SK-N-SH treated with all-trans-retinoic acid at 6 μM for 48 hours (cell line): ENCODE measurements around the gene PTPRC.

Experiments
- ATAC-seq: fragments of 200-7000 bp; cut with Tn5 transposase; 3 replicates; pipeline ENCODE4 v1.9.1; 2020; ENCODE audit warnings: mild to moderate bottlenecking, moderate library complexity
- CSDC2 ChIP-seq: fragments of 250-450 bp; sonication (Bioruptor Pico); IDR thresholded peaks from 2 replicates; pipeline ENCODE4 v1.5.0; 2020; ENCODE audit warnings: mild to moderate bottlenecking, moderate library complexity
- ESRRG ChIP-seq: fragments of 250-450 bp; sonication (Bioruptor Pico); IDR thresholded peaks from 2 replicates; pipeline ENCODE4 v1.6.1; 2021; ENCODE audit warnings: mild to moderate bottlenecking
- GLIS3 ChIP-seq: fragments of 250-450 bp; sonication (Bioruptor Pico); IDR thresholded peaks from 2 replicates; pipeline ENCODE4 v1.5.0; 2020; ENCODE audit warnings: mild to moderate bottlenecking, moderate library complexity
- ISL1 ChIP-seq: fragments of 250-450 bp; sonication (Bioruptor Pico); IDR thresholded peaks from 2 replicates; pipeline ENCODE4 v2.1.2; 2022; ENCODE audit warnings: mild to moderate bottlenecking, moderate library complexity
- OSR1 ChIP-seq: fragments of 250-450 bp; sonication (Bioruptor Pico); IDR thresholded peaks from 2 replicates; pipeline ENCODE4 v1.8.0; 2022; ENCODE audit warnings: moderate library complexity, mild to moderate bottlenecking, inconsistent platforms
- PPARA ChIP-seq: fragments of 250-450 bp; sonication (Bioruptor Pico); IDR thresholded peaks from 2 replicates; pipeline ENCODE4 v1.5.0; 2020; ENCODE audit warnings: mild to moderate bottlenecking, borderline replicate concordance
- RARB ChIP-seq: fragments of 250-450 bp; sonication (Bioruptor Pico); IDR thresholded peaks from 2 replicates; pipeline ENCODE4 v1.8.0; 2021; ENCODE audit warnings: mild to moderate bottlenecking, moderate library complexity
- SNAI2 ChIP-seq: fragments of 250-450 bp; sonication (Bioruptor Pico); IDR thresholded peaks from 2 replicates; pipeline ENCODE4 v1.5.0; 2020; ENCODE audit warnings: mild to moderate bottlenecking, moderate library complexity
- TOX ChIP-seq: fragments of 250-450 bp; sonication (Bioruptor Pico); IDR thresholded peaks from 2 replicates; pipeline ENCODE4 v1.8.0; 2021; ENCODE audit warnings: mild to moderate bottlenecking, moderate library complexity, borderline replicate concordance
- ZC3H10 ChIP-seq: fragments of 250-450 bp; sonication (Bioruptor Pico); IDR thresholded peaks from 2 replicates; pipeline ENCODE4 v1.5.1; 2021; ENCODE audit warnings: mild to moderate bottlenecking, moderate library complexity
- ZFP3 ChIP-seq: fragments of 250-450 bp; sonication (Bioruptor Pico); IDR thresholded peaks from 2 replicates; pipeline ENCODE4 v1.5.0; 2020; ENCODE audit warnings: mild to moderate bottlenecking, moderate library complexity
- ZNF565 ChIP-seq: fragments of 450-650 bp; formaldehyde crosslinking; conservative IDR thresholded peaks from 2 replicates; pipeline ENCODE4 v1.5.0; 2020; ENCODE audit warnings: low read depth, mild to moderate bottlenecking, moderate library complexity
- ZNF70 ChIP-seq: fragments of 450-650 bp; formaldehyde crosslinking; IDR thresholded peaks from 2 replicates; pipeline ENCODE4 v1.5.0; 2020; ENCODE audit warnings: mild to moderate bottlenecking, moderate library complexity
- ZNF8 ChIP-seq: fragments of 450-650 bp; formaldehyde crosslinking; IDR thresholded peaks from 2 replicates; pipeline ENCODE4 v1.5.0; 2020; ENCODE audit warnings: mild to moderate bottlenecking, moderate library complexity
- TF ChIP-seq, protein P1 (sequence below): fragments of 250-450 bp; sonication (Bioruptor Pico); IDR thresholded peaks from 2 replicates; pipeline ENCODE4 v1.8.0; 2020; ENCODE audit warnings: mild to moderate bottlenecking, moderate library complexity, borderline replicate concordance
- TF ChIP-seq, protein P2 (sequence below): fragments of 250-450 bp; sonication (Bioruptor Pico); IDR thresholded peaks from 2 replicates; pipeline ENCODE4 v1.5.1; 2020; ENCODE audit warnings: low read depth, mild to moderate bottlenecking, moderate library complexity
- TF ChIP-seq, protein P3 (sequence below): fragments of 250-450 bp; sonication (Bioruptor Pico); IDR thresholded peaks from 2 replicates; pipeline ENCODE4 v1.5.1; 2021; ENCODE audit warnings: mild to moderate bottlenecking, moderate library complexity
- TF ChIP-seq, protein P4 (sequence below): fragments of 250-450 bp; sonication (Bioruptor Pico); IDR thresholded peaks from 2 replicates; pipeline ENCODE4 v1.8.0; 2021; ENCODE audit warnings: low read depth, mild to moderate bottlenecking, moderate library complexity, borderline replicate concordance

The PTPRC gene

DNA sequence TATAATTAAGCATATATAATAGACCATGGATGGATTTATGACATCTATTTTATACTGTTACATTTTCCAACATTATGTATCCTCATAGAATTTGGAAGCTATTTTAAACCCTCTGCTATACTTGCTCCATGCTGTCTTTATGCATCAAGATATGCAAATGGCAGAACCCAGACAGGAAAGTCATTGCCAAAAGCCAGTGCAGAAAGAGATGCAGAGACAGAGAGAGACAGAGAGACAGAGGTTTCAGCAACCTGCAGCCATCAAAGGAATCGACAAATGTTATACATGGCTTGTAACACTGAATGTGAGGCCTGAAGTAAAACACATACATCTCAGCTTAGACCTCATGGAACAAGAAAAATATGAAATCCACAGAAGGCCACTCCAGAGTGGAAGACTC, 7.5 kb upstream of the PTPRC start:
- no peak for ATAC-seq
- TF ChIP-seq ZNF565 (CRISPR knock-in tag): no peak
- no peak for TF ChIP-seq CSDC2 (CRISPR knock-in tag)
- TF ChIP-seq, protein P1, sequence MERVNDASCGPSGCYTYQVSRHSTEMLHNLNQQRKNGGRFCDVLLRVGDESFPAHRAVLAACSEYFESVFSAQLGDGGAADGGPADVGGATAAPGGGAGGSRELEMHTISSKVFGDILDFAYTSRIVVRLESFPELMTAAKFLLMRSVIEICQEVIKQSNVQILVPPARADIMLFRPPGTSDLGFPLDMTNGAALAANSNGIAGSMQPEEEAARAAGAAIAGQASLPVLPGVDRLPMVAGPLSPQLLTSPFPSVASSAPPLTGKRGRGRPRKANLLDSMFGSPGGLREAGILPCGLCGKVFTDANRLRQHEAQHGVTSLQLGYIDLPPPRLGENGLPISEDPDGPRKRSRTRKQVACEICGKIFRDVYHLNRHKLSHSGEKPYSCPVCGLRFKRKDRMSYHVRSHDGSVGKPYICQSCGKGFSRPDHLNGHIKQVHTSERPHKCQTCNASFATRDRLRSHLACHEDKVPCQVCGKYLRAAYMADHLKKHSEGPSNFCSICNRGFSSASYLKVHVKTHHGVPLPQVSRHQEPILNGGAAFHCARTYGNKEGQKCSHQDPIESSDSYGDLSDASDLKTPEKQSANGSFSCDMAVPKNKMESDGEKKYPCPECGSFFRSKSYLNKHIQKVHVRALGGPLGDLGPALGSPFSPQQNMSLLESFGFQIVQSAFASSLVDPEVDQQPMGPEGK (CRISPR knock-in tag): no peak
- TF ChIP-seq SNAI2: no peak
- TF ChIP-seq ESRRG (CRISPR knock-in tag): no peak
- TF ChIP-seq RARB: no peak
- TF ChIP-seq, protein P2, sequence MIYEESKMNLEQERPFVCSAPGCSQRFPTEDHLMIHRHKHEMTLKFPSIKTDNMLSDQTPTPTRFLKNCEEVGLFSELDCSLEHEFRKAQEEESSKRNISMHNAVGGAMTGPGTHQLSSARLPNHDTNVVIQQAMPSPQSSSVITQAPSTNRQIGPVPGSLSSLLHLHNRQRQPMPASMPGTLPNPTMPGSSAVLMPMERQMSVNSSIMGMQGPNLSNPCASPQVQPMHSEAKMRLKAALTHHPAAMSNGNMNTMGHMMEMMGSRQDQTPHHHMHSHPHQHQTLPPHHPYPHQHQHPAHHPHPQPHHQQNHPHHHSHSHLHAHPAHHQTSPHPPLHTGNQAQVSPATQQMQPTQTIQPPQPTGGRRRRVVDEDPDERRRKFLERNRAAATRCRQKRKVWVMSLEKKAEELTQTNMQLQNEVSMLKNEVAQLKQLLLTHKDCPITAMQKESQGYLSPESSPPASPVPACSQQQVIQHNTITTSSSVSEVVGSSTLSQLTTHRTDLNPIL (CRISPR knock-in tag): no peak
- no peak for TF ChIP-seq ZFP3 (CRISPR knock-in tag)
- no peak for TF ChIP-seq ZNF8
- no peak for TF ChIP-seq PPARA (CRISPR knock-in tag)
- TF ChIP-seq ZC3H10 (CRISPR knock-in tag): no peak
- TF ChIP-seq GLIS3 (CRISPR knock-in tag): no peak
- TF ChIP-seq, protein P3, sequence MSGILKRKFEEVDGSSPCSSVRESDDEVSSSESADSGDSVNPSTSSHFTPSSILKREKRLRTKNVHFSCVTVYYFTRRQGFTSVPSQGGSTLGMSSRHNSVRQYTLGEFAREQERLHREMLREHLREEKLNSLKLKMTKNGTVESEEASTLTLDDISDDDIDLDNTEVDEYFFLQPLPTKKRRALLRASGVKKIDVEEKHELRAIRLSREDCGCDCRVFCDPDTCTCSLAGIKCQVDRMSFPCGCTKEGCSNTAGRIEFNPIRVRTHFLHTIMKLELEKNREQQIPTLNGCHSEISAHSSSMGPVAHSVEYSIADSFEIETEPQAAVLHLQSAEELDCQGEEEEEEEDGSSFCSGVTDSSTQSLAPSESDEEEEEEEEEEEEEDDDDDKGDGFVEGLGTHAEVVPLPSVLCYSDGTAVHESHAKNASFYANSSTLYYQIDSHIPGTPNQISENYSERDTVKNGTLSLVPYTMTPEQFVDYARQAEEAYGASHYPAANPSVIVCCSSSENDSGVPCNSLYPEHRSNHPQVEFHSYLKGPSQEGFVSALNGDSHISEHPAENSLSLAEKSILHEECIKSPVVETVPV (CRISPR knock-in tag): no peak
- TF ChIP-seq ISL1 (CRISPR knock-in tag): no peak

DNA sequence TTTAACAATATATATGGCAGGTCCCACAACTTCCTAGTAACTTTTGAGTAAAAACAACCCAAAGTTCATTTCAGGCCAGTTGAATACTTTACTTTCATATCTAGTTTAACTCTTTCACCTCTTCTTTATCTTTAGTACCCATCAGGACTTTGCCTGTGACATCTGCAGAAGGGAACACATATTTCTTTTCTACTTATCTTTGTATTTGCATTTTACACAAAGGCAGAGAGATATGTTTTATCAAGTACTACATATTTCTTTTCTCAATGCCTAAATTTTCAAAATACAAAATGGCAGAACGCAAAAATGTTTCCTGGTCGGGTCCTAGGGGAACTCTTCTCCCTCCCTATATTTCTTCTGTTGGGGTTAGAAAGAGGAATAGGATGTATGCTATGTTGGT, 6.8 kb upstream of the PTPRC start:
- TF ChIP-seq SNAI2 (no peak), ZNF565 (CRISPR knock-in tag) (no peak), OSR1 (CRISPR knock-in tag) (no peak), ZNF8 (no peak), RARB (no peak), TOX (CRISPR knock-in tag) (no peak)
- TF ChIP-seq, protein P2 (CRISPR knock-in tag): no peak
- ATAC-seq: no peak

DNA sequence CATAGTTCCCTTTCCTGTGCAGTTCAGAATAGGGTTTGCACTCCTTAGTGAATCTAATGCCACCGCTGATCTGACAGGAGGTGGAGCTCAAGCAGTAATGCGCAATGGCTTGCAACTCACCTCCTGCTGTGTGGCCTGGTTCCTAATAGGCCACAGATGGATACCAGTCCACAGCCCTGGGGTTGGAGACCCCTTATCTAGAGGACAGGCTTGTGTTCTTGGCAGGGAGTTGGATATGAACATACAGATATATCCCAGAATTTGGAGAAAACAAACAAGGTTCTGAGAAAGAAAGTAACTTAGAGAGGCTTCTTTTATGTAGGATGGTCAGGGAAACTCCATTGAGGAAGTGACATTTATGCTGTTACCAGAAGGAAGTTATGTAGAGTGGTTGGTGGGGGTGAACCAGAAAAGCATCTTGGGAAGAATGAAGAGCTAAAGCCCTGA, 5.1 kb upstream of the PTPRC start:
- no peak for ATAC-seq
- TF ChIP-seq, protein P3 (CRISPR knock-in tag): no peak
- no peak for TF ChIP-seq ZNF70 (CRISPR knock-in tag)
- no peak for TF ChIP-seq CSDC2 (CRISPR knock-in tag)
- TF ChIP-seq RARB: no peak
- TF ChIP-seq, protein P1 (CRISPR knock-in tag): no peak
- no peak for TF ChIP-seq SNAI2
- no peak for TF ChIP-seq ZNF8
- TF ChIP-seq, protein P4, sequence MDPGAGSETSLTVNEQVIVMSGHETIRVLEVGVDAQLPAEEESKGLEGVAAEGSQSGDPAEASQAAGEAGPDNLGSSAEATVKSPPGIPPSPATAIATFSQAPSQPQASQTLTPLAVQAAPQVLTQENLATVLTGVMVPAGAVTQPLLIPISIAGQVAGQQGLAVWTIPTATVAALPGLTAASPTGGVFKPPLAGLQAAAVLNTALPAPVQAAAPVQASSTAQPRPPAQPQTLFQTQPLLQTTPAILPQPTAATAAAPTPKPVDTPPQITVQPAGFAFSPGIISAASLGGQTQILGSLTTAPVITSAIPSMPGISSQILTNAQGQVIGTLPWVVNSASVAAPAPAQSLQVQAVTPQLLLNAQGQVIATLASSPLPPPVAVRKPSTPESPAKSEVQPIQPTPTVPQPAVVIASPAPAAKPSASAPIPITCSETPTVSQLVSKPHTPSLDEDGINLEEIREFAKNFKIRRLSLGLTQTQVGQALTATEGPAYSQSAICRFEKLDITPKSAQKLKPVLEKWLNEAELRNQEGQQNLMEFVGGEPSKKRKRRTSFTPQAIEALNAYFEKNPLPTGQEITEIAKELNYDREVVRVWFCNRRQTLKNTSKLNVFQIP (CRISPR knock-in tag): no peak
- TF ChIP-seq TOX (CRISPR knock-in tag): no peak
- TF ChIP-seq, all 23 proteins: peak for 0
